Measurements from ENCODE around the gene CCDC86. TPM values are rescaled to one million over a fixed set of nuclear protein-coding genes. Genes with fewer than 3 reads are reported as not detected.
"Not testable (repeated sequence)": the region's sequence is repeated elsewhere in the genome, so short reads cannot be mapped to it uniquely, and the experiment has no call there.

The CCDC86 gene
- total RNA-seq, 2 experiments from 2014 or later: 19.2 to 23.2 TPM

DNA sequence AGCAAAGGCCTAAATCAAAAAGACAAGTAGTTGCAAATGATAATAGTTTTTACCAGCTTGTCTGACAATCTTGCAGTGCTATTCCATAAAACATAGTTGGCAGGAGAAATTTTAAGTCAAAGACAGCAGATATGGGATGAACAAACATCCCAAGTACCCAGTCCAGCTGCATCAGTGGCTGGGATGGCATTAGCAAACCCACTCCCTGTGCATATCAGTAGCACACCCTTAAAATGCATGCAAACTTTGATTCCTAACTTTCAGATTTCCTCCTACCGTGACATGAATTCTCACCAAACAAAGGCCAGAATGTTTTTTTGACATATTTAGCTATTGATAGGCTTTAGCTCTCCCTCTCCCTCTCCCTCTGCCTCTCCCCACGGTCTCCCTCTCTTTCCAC lies 27.8 kb upstream of the CCDC86 start:
- H3K27ac Mint-ChIP-seq: no peak overlapping the region
- peaks cover 2% of the 10 kb centered on the region for H3K4me1 Mint-ChIP-seq
- no peak for DNase-seq
- CTCF ChIA-PET: no interaction called here
- POLR2A ChIA-PET: no interaction called here
- H3K9me3 Mint-ChIP-seq: peaks cover 10% of the 10 kb centered on the region
- peaks cover 13% of the 10 kb centered on the region for H3K27me3 Mint-ChIP-seq
- peaks cover 2% of the 10 kb centered on the region for H3K36me3 Mint-ChIP-seq (ENCODE audit: low read depth)
- H3K4me3 Mint-ChIP-seq: no peak overlapping the region

DNA sequence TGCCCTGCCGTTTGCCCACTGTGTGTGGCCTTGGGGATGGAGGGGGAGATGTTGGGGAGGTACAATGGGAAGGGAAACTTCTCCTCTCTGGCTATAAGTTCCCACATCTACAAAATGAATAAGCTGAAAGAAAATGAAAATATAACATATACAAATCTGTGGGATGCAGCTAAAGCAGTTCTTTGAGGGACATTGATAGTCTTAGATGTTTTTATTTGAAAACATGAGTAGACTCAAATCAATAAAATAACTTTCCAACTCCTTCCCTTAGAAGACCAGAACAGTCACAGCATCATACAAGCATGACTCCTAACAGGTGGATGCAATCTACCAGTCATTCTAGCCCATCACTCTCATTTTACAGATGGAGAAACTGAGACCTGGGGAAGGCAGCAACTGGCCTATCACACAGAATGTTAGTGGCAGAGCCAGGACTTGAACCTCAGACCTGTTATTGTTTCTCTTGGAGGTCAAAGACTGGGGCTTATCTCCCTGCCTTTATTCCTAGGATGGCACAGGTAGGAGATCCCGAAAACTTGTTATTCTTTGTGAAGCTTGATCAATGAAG lies 25.2 kb upstream of the CCDC86 start:
- peaks cover 8% of the 10 kb centered on the region for H3K27me3 Mint-ChIP-seq
- CTCF ChIA-PET: no interaction called here
- H3K27ac Mint-ChIP-seq: no peak overlapping the region
- no peak for DNase-seq
- POLR2A ChIA-PET: no interaction called here
- H3K9me3 Mint-ChIP-seq: peaks cover 10% of the 10 kb centered on the region
- H3K36me3 Mint-ChIP-seq (ENCODE audit: low read depth): peaks cover 2% of the 10 kb centered on the region
- H3K4me1 Mint-ChIP-seq: no peaks in the 10 kb centered on the region
- H3K4me3 Mint-ChIP-seq: no peak overlapping the region

DNA sequence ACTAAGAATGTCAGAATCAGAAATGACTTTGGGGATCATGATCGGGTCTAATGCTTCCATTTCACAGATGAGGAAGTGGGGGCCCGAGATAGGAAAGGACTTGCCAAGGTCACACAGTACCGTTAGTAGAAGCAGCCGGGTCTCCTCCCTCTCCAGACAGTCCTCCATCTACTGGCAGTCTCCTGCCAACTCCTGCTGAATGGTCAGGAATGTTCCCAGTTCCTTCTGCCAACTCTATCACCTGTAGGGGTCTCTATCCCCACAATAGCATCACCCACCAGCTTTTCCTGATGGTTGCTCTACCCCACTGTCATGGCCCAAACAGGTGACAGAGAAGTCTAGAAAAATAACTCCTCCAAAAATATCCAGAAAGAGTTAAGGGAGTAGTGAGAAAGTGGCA lies 23.9 kb upstream of the CCDC86 start:
- ChIA-PET CTCF (no interaction called here), POLR2A (interaction anchor here (0.7 kb wide), 1 partner anchor 70 kb away, joined by 3 read pairs; no protein-coding TSS in a partner anchor)
- DNase-seq: no peak
- Mint-ChIP-seq H3K27ac (no peak overlapping the region), H3K36me3 (ENCODE audit: low read depth) (peaks cover 2% of the 10 kb centered on the region), H3K9me3 (peaks cover 10% of the 10 kb centered on the region), H3K27me3 (peaks cover 4% of the 10 kb centered on the region), H3K4me1 (no peaks in the 10 kb centered on the region), H3K4me3 (no peak overlapping the region)

DNA sequence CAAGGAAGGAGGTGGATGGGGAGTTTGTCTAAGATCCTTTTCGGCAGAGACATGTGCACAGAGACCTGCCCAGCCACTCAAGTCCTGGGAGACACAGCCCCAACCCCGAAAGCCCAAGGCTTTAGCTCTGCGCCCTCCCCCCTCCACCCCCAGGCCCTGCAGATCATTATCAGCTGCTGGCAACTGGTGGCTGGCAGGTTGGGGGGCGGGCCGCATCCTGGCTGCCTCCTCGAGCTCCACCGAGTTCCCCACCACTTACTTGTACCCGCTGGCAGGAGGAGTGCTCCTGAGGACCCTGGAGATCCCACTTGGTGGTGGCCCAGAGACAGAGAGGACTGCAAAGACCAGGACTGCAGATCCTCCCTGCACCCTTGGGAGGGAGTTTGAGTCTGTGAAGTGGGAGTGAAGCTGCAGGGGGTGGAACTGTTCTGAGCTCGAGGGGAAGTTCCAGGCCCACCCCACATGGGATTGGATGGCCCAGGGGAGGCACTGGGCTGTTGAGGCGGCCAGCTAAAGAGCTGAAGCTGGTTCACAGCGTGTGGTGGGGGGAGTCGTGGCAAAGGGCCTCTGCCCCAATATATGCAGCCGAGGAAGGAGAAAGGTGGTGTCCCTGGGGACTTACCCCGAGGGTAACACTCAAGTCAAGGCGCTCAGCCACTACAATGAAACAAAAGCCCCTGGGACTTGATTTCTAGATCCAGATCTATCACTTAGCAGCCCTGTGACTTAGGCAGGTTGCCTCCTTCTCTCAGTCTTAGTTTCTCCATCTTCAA lies 19.9 kb upstream of the CCDC86 start:
- ChIA-PET CTCF (interaction anchor here (1.5 to 3.9 kb wide), 4 partner anchors 9 to 65 kb away, joined by 3 to 21 read pairs (median 6); no protein-coding TSS in a partner anchor), POLR2A (no interaction called here)
- H3K36me3 Mint-ChIP-seq (ENCODE audit: low read depth): peaks cover 2% of the 10 kb centered on the region
- no peak for DNase-seq
- H3K4me3 Mint-ChIP-seq: no peak overlapping the region
- H3K9me3 Mint-ChIP-seq: peaks cover 3% of the 10 kb centered on the region
- no peaks in the 10 kb centered on the region for H3K27me3 Mint-ChIP-seq
- no peak overlapping the region for H3K27ac Mint-ChIP-seq
- no peaks in the 10 kb centered on the region for H3K4me1 Mint-ChIP-seq

DNA sequence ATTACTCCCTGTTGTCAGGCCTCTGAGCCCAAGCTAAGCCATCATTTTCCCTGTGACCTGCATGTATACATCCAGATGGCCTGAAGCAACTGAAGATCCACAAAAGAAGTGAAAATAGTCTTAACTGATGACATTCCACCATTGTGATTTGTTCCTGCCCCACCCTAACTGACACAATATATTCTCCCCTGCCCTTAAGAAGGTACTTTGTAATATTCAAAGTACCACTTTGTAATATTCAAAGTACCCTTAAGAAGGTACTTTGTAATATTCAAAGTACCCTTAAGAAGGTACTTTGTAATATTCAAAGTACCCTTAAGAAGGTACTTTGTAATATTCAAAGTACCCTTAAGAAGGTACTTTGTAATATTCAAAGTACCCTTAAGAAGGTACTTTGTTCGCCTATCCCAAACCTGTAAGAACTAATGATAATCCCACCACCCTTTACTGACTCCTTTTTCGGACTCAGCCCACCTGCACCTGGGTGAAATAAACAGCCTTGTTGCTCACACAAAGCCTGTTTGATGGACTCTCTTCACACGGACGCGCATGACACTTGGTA lies 18.1 kb upstream of the CCDC86 start:
- H3K4me3 Mint-ChIP-seq; H3K27ac Mint-ChIP-seq; H3K9me3 Mint-ChIP-seq; H3K4me1 Mint-ChIP-seq; POLR2A ChIA-PET; DNase-seq; H3K27me3 Mint-ChIP-seq; H3K36me3 Mint-ChIP-seq (ENCODE audit: low read depth): not testable (repeated sequence)
- CTCF ChIA-PET: interaction anchor here (1.0 kb wide), 1 partner anchor 48 kb away, joined by 4 read pairs; no protein-coding TSS in a partner anchor

DNA sequence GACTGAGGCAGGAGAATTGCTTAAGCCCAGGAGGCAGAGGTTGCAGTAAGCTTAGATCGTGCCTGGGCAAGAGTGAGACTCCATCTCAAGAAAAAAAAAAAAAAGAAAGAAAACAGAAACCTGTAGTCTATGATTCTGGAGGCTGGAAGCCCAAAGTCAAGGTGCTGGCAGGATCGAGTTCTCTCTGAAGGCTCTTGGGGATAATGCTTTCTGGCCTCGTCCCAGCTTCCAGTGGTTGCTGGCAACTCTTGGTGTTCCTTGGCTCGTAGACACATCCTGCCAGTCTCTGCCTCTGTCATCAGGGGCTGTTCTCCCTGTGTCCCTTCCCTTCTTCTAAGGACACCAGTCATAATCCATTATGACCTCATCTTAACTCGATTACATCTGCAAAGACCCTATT lies 16.8 kb upstream of the CCDC86 start:
- H3K36me3 Mint-ChIP-seq (ENCODE audit: low read depth): no peaks in the 10 kb centered on the region
- POLR2A ChIA-PET: no interaction called here
- CTCF ChIA-PET: interaction anchor here (0.7 to 1.0 kb wide), 2 partner anchors 50 to 60 kb away, joined by 3 to 4 read pairs; no protein-coding TSS in a partner anchor
- no peaks in the 10 kb centered on the region for H3K4me1 Mint-ChIP-seq
- no peaks in the 10 kb centered on the region for H3K27me3 Mint-ChIP-seq
- no peak overlapping the region for H3K4me3 Mint-ChIP-seq
- no peak for DNase-seq
- H3K27ac Mint-ChIP-seq: no peak overlapping the region
- H3K9me3 Mint-ChIP-seq: no peaks in the 10 kb centered on the region

DNA sequence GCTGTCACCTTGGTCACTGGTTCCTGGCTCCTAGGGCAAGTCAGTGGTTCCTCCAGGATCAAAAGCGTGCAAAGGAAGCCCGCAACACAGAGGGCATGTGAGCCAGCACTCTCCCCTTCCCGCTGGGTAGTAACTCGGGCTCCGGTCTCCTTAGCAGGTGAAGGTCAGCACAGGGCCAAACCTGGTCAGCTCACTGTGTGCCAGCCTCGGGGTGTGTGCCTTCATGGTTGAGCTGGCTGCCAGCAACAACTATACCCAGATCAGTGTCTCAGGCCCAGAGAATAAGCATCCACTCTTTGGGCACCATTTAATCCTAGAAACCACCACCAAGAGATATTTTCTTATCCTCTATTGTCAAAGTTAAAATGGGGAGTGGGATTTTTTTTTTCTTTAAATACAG lies 16.1 kb upstream of the CCDC86 start:
- no peaks in the 10 kb centered on the region for H3K27me3 Mint-ChIP-seq
- DNase-seq: no peak
- no peaks in the 10 kb centered on the region for H3K9me3 Mint-ChIP-seq
- ChIA-PET CTCF (no interaction called here), POLR2A (no interaction called here)
- no peak overlapping the region for H3K27ac Mint-ChIP-seq
- H3K4me3 Mint-ChIP-seq: no peak overlapping the region
- H3K36me3 Mint-ChIP-seq (ENCODE audit: low read depth): no peaks in the 10 kb centered on the region
- no peaks in the 10 kb centered on the region for H3K4me1 Mint-ChIP-seq

DNA sequence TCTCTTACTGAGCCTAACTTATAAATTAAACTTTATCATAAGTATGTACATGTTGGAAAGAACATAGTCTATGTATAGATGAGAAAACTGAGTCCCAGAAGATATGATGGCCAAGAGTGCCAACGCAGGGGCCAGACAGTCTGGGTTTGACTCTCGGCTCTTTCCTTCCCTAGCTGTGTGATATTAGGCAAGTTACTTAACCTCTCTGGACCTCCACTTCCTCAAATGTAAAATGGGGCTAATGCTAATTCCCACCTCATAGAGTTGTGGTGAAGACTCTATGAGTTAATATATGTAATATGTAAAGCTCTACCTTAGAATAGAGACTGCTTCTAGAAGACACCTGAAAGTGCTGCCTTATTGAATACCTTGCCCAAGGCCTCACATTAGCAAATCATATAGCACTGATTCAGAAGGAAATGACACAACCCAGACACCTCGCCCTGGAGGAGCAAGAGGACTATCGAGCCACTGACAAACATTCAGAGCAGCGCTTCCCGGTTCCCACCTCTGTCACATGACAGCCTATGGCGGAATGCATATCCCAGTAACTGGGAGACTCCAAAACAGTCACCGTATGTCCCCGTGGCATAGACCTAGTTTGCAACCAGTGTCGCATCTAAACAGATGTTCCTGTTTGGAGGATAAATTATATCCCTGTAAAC lies 11.3 kb upstream of the CCDC86 start:
- POLR2A ChIA-PET: no interaction called here
- H3K9me3 Mint-ChIP-seq: no peaks in the 10 kb centered on the region
- CTCF ChIA-PET: interaction anchor here (0.9 to 4.2 kb wide), 22 partner anchors 9 to 440 kb away, joined by 3 to 42 read pairs (median 5); partner anchors contain the start of genes CD6 and TMEM109
- DNase-seq: no peak
- peaks cover 13% of the 10 kb centered on the region for H3K4me1 Mint-ChIP-seq
- H3K36me3 Mint-ChIP-seq (ENCODE audit: low read depth): no peaks in the 10 kb centered on the region
- H3K4me3 Mint-ChIP-seq: no peak overlapping the region
- H3K27ac Mint-ChIP-seq: no peak overlapping the region
- peaks cover 8% of the 10 kb centered on the region for H3K27me3 Mint-ChIP-seq

DNA sequence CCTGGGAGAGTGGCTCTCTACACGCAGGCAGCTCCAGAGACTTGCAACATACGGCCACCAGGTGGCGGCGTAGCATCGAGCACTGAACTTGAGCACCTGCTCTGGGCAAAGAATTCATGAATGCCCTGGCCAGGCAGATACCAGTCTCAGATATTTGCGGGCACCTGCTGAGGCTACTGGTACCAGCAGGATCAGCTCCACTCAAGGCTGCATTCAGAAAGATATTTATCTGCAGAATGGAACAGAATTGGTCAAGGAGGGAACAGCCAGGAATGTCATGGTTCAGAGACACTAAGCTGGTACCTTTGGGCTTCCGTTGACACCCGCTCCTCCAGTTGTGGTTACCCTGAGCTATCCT lies 10.8 kb upstream of the CCDC86 start:
- no peaks in the 10 kb centered on the region for H3K36me3 Mint-ChIP-seq (ENCODE audit: low read depth)
- H3K9me3 Mint-ChIP-seq: no peaks in the 10 kb centered on the region
- H3K4me1 Mint-ChIP-seq: peaks cover 17% of the 10 kb centered on the region
- H3K27me3 Mint-ChIP-seq: peaks cover 8% of the 10 kb centered on the region
- ChIA-PET POLR2A (no interaction called here), CTCF (interaction anchor here (0.8 to 4.2 kb wide), 25 partner anchors 9 to 555 kb away, joined by 3 to 42 read pairs (median 4); partner anchors contain the start of genes CD6 and TMEM109)
- DNase-seq: peak; percentile 85
- H3K4me3 Mint-ChIP-seq: no peak overlapping the region
- H3K27ac Mint-ChIP-seq: no peak overlapping the region

DNA sequence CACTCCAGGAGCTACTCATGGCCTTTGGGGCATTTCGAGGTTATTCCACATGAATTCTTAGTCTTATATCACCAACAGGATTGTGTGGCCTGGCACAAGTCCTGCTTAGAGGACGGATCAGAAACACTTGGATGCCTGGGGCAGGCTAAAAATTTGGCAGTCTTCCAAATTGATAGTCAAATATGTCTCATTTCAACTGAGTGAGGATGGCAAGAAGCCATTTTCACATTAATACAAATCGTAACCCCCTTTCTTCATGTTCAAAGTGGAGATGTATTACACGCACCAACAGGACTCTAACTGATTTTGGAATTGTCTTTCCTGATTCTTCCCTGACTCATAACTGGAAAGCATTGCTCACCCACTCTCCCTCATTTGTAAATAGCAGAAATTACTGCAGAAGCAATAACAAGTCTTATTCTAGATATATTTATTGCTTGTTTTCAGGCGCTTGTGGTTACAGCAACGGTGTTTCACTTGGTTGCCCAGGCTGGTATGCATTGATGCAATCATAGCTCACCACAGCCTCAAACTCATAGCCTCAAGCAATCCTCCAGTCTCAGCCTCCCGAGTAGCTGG lies 10.3 kb upstream of the CCDC86 start:
- Mint-ChIP-seq H3K27me3 (peaks cover 8% of the 10 kb centered on the region), H3K9me3 (no peaks in the 10 kb centered on the region)

DNA sequence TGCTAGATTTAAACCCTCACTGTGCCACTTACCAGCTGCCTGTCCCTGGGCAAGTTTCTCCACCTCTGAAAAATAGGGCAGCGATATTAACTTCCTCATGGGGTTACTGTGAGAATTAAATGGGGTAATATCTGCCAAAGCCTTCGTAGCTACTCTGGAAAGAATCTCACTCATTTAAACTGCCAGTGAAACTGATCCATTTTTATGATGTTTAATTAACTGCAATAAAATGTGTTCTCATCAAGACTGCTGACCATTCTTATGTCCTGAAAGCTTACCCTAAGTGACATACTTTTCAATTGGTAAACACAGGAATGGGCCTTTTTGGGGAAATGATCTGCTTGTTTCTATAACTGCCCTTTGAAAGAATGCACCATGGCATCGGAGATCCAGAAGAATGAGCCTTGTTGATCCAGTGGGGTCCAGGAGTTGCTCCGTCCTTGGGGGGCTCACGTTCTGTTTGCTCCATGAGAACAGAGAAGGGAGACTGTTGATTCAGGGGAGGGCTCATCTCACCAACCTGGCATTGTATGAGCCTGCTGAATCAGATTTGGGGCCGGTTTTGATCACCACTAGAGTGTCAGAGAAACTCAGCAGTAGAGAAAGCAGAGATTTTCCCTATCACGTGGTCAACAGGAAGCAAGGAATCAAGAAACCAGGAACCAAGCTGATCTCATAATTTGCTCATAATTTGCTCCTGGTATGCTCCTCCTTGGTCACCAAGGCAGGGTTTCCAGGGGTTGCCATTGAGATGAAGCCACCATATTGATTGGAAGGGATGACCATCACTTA lies 7.0 kb upstream of the CCDC86 start:
- Mint-ChIP-seq H3K27ac (no peak overlapping the region), H3K4me3 (no peak overlapping the region)

More for the DNA sequence above, 10.3 kb upstream of the CCDC86 start:
- no peaks in the 10 kb centered on the region for H3K36me3 Mint-ChIP-seq (ENCODE audit: low read depth)
- no peak overlapping the region for H3K27ac Mint-ChIP-seq
- ChIA-PET POLR2A (no interaction called here), CTCF (interaction anchor here (0.8 to 4.2 kb wide), 24 partner anchors 9 to 554 kb away, joined by 3 to 42 read pairs (median 4); partner anchors contain the start of genes CD6 and TMEM109)
- H3K4me1 Mint-ChIP-seq: peaks cover 17% of the 10 kb centered on the region
- DNase-seq: no peak
- H3K4me3 Mint-ChIP-seq: no peak overlapping the region

DNA sequence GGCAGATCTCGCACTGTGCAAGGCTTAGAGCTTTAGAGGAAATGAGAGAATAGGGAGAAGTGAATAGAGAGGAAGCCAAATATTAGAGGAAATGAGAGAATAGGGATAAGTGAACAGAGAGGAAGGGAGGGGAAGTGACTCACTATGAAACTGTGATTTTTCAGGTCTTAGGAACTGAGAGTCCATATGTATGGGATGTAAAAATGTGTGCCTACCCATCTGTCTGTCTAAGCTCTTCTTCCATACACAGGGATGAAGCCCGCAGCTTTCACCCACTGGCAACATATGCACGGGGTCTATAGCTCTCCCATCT lies 6.4 kb upstream of the CCDC86 start:
- Mint-ChIP-seq H3K4me1 (peaks cover 25% of the 10 kb centered on the region), H3K4me3 (no peak overlapping the region)
- POLR2A ChIA-PET: no interaction called here

More for the DNA sequence above, 7.0 kb upstream of the CCDC86 start:
- Mint-ChIP-seq H3K4me1 (peaks cover 25% of the 10 kb centered on the region), H3K9me3 (no peaks in the 10 kb centered on the region), H3K27me3 (peaks cover 8% of the 10 kb centered on the region), H3K36me3 (ENCODE audit: low read depth) (no peaks in the 10 kb centered on the region)
- ChIA-PET CTCF (interaction anchor here (0.6 to 1.6 kb wide), 4 partner anchors 12 to 527 kb away, joined by 3 to 6 read pairs (median 4); partner anchors contain the start of gene TMEM138), POLR2A (no interaction called here)
- no peak for DNase-seq

More for the DNA sequence above, 6.4 kb upstream of the CCDC86 start:
- Mint-ChIP-seq H3K27me3 (peaks cover 8% of the 10 kb centered on the region), H3K36me3 (ENCODE audit: low read depth) (no peaks in the 10 kb centered on the region), H3K9me3 (no peaks in the 10 kb centered on the region), H3K27ac (no peak overlapping the region)
- no peak for DNase-seq
- CTCF ChIA-PET: interaction anchor here (1.4 to 1.6 kb wide), 2 partner anchors 14 to 52 kb away, joined by 5 to 6 read pairs; no protein-coding TSS in a partner anchor

Measured in activated CD4-positive, alpha-beta T cell treated with anti-CD3 and anti-CD28 coated beads, Interleukin-2, amount 10 ng/mL, durations not matched to agents 7 days and 5 days (primary cell).